Measurements from ENCODE around the gene DNAJC21. TPM values are rescaled to one million over a fixed set of nuclear protein-coding genes. Genes with fewer than 3 reads are reported as not detected.
A peak's percentile ranks its signal among the peaks of the same experiment; 100 is the strongest.

The DNAJC21 gene
- polyA plus RNA-seq, 1 donor (not counting 4 experiments of a cell fraction or from before 2014, with no cell fraction given), result 29.6 TPM

GRCh38 chr5:34923694-34924461 lies 5.5 kb upstream of the DNAJC21 start:
- Histone ChIP-seq H3K27ac (ENCODE audit: control insufficient read depth, insufficient read depth, low read length) (peak overlapping the region; percentile 16), H2AFZ (ENCODE audit: control insufficient read depth, low read length) (no peak overlapping the region), H3K9me3 (ENCODE audit: control insufficient read depth, low read depth, low read length) (no peaks in the 10 kb centered on the region), H3K79me2 (ENCODE audit: control insufficient read depth, insufficient read depth, low read length) (peaks cover 14% of the 10 kb centered on the region), H3K4me3 (ENCODE audit: control insufficient read depth in 2 of 3, extremely low read depth in 1 of 3, insufficient read depth in 2 of 3, low read depth in 1 of 3, low read length in 3 of 3) (no peak overlapping the region), H3K4me2 (ENCODE audit: control insufficient read depth, extremely low read depth, insufficient read depth, low read depth, low read length) (peak overlapping the region; percentile 33), H3K9ac (ENCODE audit: control insufficient read depth, extremely low read depth, insufficient read depth, low read length) (no peak overlapping the region), H3K4me1 (ENCODE audit: control insufficient read depth, extremely low read depth, insufficient read depth, low read length) (peaks cover 15% of the 10 kb centered on the region), H3K36me3 (ENCODE audit: control insufficient read depth in 2 of 2, extremely low read depth in 1 of 2, insufficient read depth in 2 of 2, low read length in 2 of 2) (peaks cover 7 to 8% of the 10 kb centered on the region in 2 experiments), H3K9me1 (ENCODE audit: control insufficient read depth, extremely low read depth, insufficient read depth, low read length) (no peaks in the 10 kb centered on the region), H3K27me3 (ENCODE audit: control insufficient read depth, extremely low read depth, insufficient read depth, low read length) (no peaks in the 10 kb centered on the region), H4K20me1 (ENCODE audit: control insufficient read depth, extremely low read depth, insufficient read depth, low read length) (no peaks in the 10 kb centered on the region)
- DNase-seq (ENCODE audit: low read depth, low spot score) (peak; percentile 66), FAIRE-seq (peak; percentile 86)
- dilution Hi-C loops (cut with MboI; ENCODE audit: extremely low pct_ligation_motif_present, low sequenced_read_pairs), result no loop called here
- TF ChIP-seq CTCF (optimal IDR thresholded peaks at IDR 0.05 in 1 of 3, IDR thresholded peaks at IDR 0.05 in 1 of 3, conservative IDR thresholded peaks at IDR 0.05 in 1 of 3; ENCODE audit: extremely low read depth in 1 of 3, insufficient read depth in 2 of 3, low read length in 3 of 3) (no peak), EZH2 (IDR thresholded peaks at IDR 0.05; ENCODE audit: low read length) (no peak)

GRCh38 chr5:34924462-34924765 lies 4.9 kb upstream of the DNAJC21 start:
- Histone ChIP-seq H3K27me3 (ENCODE audit: control insufficient read depth, extremely low read depth, insufficient read depth, low read length) (no peaks in the 10 kb centered on the region), H3K4me3 (ENCODE audit: control insufficient read depth in 2 of 3, extremely low read depth in 1 of 3, insufficient read depth in 2 of 3, low read depth in 1 of 3, low read length in 3 of 3) (no peak overlapping the region), H4K20me1 (ENCODE audit: control insufficient read depth, extremely low read depth, insufficient read depth, low read length) (no peaks in the 10 kb centered on the region), H3K4me2 (ENCODE audit: control insufficient read depth, extremely low read depth, insufficient read depth, low read depth, low read length) (peak overlapping the region; percentile 33), H3K9me3 (ENCODE audit: control insufficient read depth, low read depth, low read length) (no peaks in the 10 kb centered on the region), H3K9me1 (ENCODE audit: control insufficient read depth, extremely low read depth, insufficient read depth, low read length) (no peaks in the 10 kb centered on the region), H2AFZ (ENCODE audit: control insufficient read depth, low read length) (no peak overlapping the region), H3K27ac (ENCODE audit: control insufficient read depth, insufficient read depth, low read length) (peak overlapping the region; percentile 5), H3K36me3 (ENCODE audit: control insufficient read depth in 2 of 2, extremely low read depth in 1 of 2, insufficient read depth in 2 of 2, low read length in 2 of 2) (peaks cover 6 to 7% of the 10 kb centered on the region in 2 experiments), H3K4me1 (ENCODE audit: control insufficient read depth, extremely low read depth, insufficient read depth, low read length) (peaks cover 15% of the 10 kb centered on the region), H3K79me2 (ENCODE audit: control insufficient read depth, insufficient read depth, low read length) (peaks cover 9% of the 10 kb centered on the region), H3K9ac (ENCODE audit: control insufficient read depth, extremely low read depth, insufficient read depth, low read length) (no peak overlapping the region)
- dilution Hi-C loops (cut with MboI; ENCODE audit: extremely low pct_ligation_motif_present, low sequenced_read_pairs), result no loop called here
- FAIRE-seq (no peak), DNase-seq (ENCODE audit: low read depth, low spot score) (no peak)
- TF ChIP-seq EZH2 (IDR thresholded peaks at IDR 0.05; ENCODE audit: low read length) (no peak), CTCF (optimal IDR thresholded peaks at IDR 0.05 in 1 of 3, IDR thresholded peaks at IDR 0.05 in 1 of 3, conservative IDR thresholded peaks at IDR 0.05 in 1 of 3; ENCODE audit: extremely low read depth in 1 of 3, insufficient read depth in 2 of 3, low read length in 3 of 3) (no peak)

Measured in keratinocyte (primary cell).